Breast epithelium (tissue), 4 donors: ENCODE data around the gene LRRC8C. TPM values are rescaled to one million over a fixed set of nuclear protein-coding genes. Genes with fewer than 3 reads are reported as not detected.

Experiments used
- DNase-seq, 2 donors: peaks; one replicate each; pipeline ENCODE4 v3.0.0-alpha.2; 2019; ENCODE audit warnings: low spot score in 2 of 2
- H3K27ac ChIP-seq, 2 donors: fragments of 200-600 bp; sonication (generic) in 1 of 2; one replicate each; pipeline ENCODE4 v1.5.1; 2016 to 2019; ENCODE audit warnings: mild to moderate bottlenecking in 1 of 2
- H3K27me3 ChIP-seq, 2 donors: fragments of 200-600 bp; sonication (generic) in 1 of 2; one replicate each; pipeline versions ENCODE4 v1.5.1 to v1.6.0; 2017 to 2019; ENCODE audit warnings: control low read depth in 1 of 2, mild to moderate bottlenecking in 1 of 2
- H3K36me3 ChIP-seq: fragments of 200-600 bp; one replicate; pipeline ENCODE4 v1.5.1; 2019
- H3K4me1 ChIP-seq, 2 donors: fragments of 200-600 bp; sonication (generic); one replicate each; pipeline ENCODE4 v1.5.1; 2016 to 2019; ENCODE audit warnings: control low read depth in 1 of 2
- H3K4me3 ChIP-seq, 3 donors: fragments of 200-600 bp; sonication (generic); 1 replicate in 2 of 3; 2 replicates in 1 of 3; pipeline ENCODE4 v1.5.1; 2016 to 2019; ENCODE audit warnings: mild to moderate bottlenecking in 3 of 3, moderate library complexity in 2 of 3
- H3K9me3 ChIP-seq, 2 donors: fragments of 200-600 bp; sonication (generic) in 1 of 2; one replicate each; pipeline ENCODE4 v1.5.1; 2016 to 2019; ENCODE audit warnings: control low read depth in 1 of 2
- POLR2A ChIP-seq: fragments of 450-650 bp; IDR thresholded peaks from one replicate; pipeline ENCODE4 v1.6.1; 2016; ENCODE audit warnings: antibody characterized with exemption, mild to moderate bottlenecking, moderate library complexity
- POLR2AphosphoS5 ChIP-seq, 3 donors: sonication (generic); formaldehyde crosslinking; IDR thresholded peaks; one replicate each; pipeline ENCODE4 v1.6.1; 2017; ENCODE audit warnings: antibody characterized with exemption in 3 of 3
- intact Hi-C: fragments of 100-400 bp; cut with DNase I; formaldehyde crosslinking; loops from one replicate; pipeline ENCODE4 v1.15.1; 2023; ENCODE audit warnings: low total_unique reads
- total RNA-seq, 3 donors: library from RNA; depleted of rRNA; stranded (reverse); fragments of >200 nt; gene quantifications; one replicate each; pipeline ENCODE4 v1.1.0, GENCODE V29; 2016
- TF ChIP-seq, protein P1 (sequence below), 3 donors: fragments of 450-650 bp; IDR thresholded peaks; one replicate each; pipeline ENCODE4 v1.5.1; 2016 to 2017; ENCODE audit warnings: antibody characterized with exemption in 3 of 3, mild to moderate bottlenecking in 3 of 3, moderate library complexity in 3 of 3

The LRRC8C gene
- total RNA-seq, 3 donors from 2014 or later: 10.8 to 14.6 (median 12.9) TPM

DNA sequence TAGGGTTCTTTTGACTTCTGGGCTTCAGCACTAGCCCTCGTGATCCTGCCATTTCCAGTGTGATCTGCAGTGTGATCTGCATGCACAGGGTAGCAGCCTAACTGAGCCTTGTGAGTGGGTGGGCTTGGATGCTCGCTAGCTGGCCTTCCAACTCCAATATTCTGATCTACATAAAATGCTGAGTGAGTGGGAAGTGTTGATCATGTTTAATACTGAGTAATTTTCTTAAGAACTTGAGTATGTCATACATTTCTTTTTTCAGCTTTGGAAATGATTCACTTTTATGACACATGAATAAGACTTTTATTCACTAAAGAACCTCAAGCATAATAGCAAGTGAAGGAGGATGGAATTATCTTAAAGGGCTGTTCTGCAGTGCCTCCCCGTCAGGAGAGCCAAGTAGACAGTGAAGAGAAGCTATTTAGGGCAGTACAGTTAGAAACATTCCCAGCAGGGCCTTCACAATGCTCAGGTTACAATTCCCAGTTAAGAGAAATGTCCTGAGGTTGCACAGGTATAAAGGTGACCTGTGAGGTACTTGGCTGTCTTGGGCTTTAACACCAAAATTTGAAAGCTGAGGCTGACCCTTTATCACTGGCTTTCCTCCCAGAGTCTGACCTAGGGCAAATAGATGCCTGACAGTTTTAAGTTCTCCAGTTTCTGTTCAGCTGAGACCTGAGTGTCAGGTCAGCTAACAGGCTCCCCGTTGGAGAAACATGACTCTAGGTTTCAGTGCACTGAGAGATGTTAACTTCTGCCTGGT is 29.1 kb upstream of the LRRC8C start:
- Histone ChIP-seq H3K9me3 (no peaks in the 10 kb centered on the region), H3K4me1 (peaks cover 3 to 21% of the 10 kb centered on the region in 2 donors), H3K36me3 (no peaks in the 10 kb centered on the region), H3K4me3 (no peak overlapping the region), H3K27ac (peak overlapping the region; percentile 53 to 54), H3K27me3 (no peaks in the 10 kb centered on the region)
- intact Hi-C loops: no loop called here
- TF ChIP-seq POLR2AphosphoS5 (IDR thresholded peaks at IDR 0.05) (no peak), POLR2A (no peak)
- TF ChIP-seq, protein P1, sequence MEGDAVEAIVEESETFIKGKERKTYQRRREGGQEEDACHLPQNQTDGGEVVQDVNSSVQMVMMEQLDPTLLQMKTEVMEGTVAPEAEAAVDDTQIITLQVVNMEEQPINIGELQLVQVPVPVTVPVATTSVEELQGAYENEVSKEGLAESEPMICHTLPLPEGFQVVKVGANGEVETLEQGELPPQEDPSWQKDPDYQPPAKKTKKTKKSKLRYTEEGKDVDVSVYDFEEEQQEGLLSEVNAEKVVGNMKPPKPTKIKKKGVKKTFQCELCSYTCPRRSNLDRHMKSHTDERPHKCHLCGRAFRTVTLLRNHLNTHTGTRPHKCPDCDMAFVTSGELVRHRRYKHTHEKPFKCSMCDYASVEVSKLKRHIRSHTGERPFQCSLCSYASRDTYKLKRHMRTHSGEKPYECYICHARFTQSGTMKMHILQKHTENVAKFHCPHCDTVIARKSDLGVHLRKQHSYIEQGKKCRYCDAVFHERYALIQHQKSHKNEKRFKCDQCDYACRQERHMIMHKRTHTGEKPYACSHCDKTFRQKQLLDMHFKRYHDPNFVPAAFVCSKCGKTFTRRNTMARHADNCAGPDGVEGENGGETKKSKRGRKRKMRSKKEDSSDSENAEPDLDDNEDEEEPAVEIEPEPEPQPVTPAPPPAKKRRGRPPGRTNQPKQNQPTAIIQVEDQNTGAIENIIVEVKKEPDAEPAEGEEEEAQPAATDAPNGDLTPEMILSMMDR (IDR thresholded peaks at IDR 0.05): no peak
- no peak for DNase-seq

DNA sequence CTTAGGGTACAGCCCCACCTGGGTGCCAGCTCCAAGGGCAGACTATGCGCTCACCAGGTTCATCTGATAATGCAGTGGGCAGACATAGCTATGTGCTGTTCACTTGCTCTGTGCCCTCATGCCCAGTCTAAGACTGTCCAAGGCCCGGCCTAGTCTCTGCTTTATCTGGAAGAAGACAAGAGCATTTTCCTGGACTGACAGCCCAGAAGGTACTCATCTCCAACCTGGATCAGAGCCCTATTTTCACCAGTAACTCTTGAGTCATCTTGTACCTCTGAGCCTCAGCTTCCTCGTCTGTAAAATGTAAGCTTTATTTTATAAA is 28.5 kb upstream of the LRRC8C start:
- no peaks in the 10 kb centered on the region for H3K36me3 ChIP-seq
- H3K27ac ChIP-seq: peak overlapping the region; percentile 53 to 54
- H3K4me1 ChIP-seq: peaks cover 3 to 23% of the 10 kb centered on the region in 2 donors
- no peaks in the 10 kb centered on the region for H3K27me3 ChIP-seq
- DNase-seq: no peak
- TF ChIP-seq POLR2A (no peak), POLR2AphosphoS5 (IDR thresholded peaks at IDR 0.05) (no peak)
- TF ChIP-seq, protein P1 (IDR thresholded peaks at IDR 0.05): no peak
- intact Hi-C loops: no loop called here
- H3K4me3 ChIP-seq: no peak overlapping the region
- H3K9me3 ChIP-seq: no peaks in the 10 kb centered on the region

DNA sequence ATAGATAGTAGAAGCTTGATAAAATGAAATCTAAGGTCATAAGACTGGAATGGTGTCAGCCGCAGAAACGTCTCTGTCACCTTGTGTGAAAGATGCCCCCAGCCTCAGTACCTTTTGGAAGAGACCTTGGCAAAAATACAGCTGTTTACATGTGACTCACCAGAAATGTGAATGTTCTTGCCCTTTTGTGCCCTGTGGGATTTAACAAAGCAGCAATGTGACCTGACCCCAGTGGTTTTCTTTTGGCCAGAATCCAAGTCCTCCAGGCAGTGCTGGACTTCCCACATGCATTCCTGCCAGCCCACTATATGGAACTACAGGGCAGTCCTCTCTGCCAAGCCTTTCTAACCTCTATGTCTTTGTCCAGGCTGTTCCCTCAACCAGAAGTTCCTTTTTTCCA is 27.2 kb upstream of the LRRC8C start:
- TF ChIP-seq, protein P1 (IDR thresholded peaks at IDR 0.05): no peak
- DNase-seq: no peak
- Histone ChIP-seq H3K9me3 (no peaks in the 10 kb centered on the region), H3K27ac (peak overlapping the region in 1 of 2 donors; percentile 55), H3K4me3 (no peak overlapping the region), H3K36me3 (no peaks in the 10 kb centered on the region), H3K27me3 (no peaks in the 10 kb centered on the region), H3K4me1 (peaks cover 3 to 23% of the 10 kb centered on the region in 2 donors)
- intact Hi-C loops: no loop called here

DNA sequence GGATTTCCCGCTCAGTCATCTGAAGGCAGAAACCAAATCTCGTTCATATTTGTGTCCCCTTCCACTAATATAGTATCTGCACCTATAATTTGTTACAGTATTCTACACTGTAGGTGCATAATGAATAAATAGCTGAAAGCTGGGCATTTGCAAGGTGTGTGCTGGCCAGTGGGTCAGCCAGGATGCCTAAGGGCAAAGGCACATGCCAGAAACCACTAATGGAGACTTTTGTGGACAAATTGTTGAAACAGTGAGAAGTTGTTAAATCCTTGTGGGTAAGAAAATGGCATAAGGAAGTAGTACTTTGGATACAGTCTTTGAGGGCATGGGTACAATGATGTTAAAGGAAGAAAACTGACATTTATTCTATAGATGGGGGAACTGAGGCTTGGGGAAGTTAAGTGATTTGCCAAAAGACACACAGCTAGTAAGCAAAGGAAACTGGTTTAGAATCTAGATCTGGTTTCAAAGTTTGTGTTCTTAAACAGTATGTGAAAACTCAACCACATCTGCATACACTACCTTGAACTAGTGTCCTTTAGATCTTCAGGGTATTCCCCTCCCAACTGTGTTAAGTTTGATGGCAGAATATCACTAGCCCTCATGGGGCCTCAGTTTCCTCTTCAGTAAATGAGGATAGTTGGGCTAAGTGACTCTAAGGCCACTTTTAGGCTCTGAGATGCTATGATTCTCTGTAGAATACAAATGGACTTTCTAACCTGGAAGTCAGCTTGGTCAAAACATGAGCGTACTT is 26.5 kb upstream of the LRRC8C start:
- no peaks in the 10 kb centered on the region for H3K36me3 ChIP-seq
- H3K4me3 ChIP-seq: no peak overlapping the region
- peak overlapping the region; percentile 32 to 55 for H3K27ac ChIP-seq
- no peak for DNase-seq
- H3K4me1 ChIP-seq: peaks cover 3 to 23% of the 10 kb centered on the region in 2 donors
- H3K27me3 ChIP-seq: no peaks in the 10 kb centered on the region
- intact Hi-C loops: no loop called here
- H3K9me3 ChIP-seq: no peaks in the 10 kb centered on the region
- TF ChIP-seq POLR2A (no peak), POLR2AphosphoS5 (IDR thresholded peaks at IDR 0.05) (no peak)
- TF ChIP-seq, protein P1 (IDR thresholded peaks at IDR 0.05): no peak

DNA sequence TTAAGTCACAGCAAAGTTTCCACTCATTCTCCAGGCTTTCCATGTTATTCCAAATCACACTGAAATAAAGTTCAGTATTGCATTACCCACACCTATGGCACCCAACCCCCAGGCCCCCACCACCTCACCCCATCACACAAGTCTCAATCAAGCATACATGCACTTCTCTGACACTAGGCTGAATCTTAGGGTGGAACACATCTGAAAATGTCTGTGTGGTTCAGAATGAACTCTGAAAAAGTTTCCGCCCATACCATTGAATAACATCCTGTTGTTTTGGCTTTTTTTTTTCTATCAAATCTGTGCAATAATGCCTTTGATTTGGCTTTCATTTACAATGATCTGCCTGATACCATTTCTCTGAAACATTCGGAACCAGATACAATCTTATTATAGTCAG is 25.8 kb upstream of the LRRC8C start:
- Histone ChIP-seq H3K27ac (no peak overlapping the region), H3K27me3 (no peaks in the 10 kb centered on the region), H3K4me1 (peaks cover 3 to 23% of the 10 kb centered on the region in 2 donors), H3K36me3 (no peaks in the 10 kb centered on the region), H3K4me3 (no peak overlapping the region), H3K9me3 (no peaks in the 10 kb centered on the region)
- no peak for TF ChIP-seq POLR2AphosphoS5 (IDR thresholded peaks at IDR 0.05)
- TF ChIP-seq POLR2A: no peak
- TF ChIP-seq, protein P1 (IDR thresholded peaks at IDR 0.05): no peak
- intact Hi-C loops: no loop called here
- DNase-seq: no peak
